ENCODE measurements around the gene AGR2.
"Not testable (repeated sequence)": the region's sequence is repeated elsewhere in the genome, so short reads cannot be mapped to it uniquely, and the experiment has no call there.

The AGR2 gene

GRCh38 chr7:16804674-16805439, at the start of gene AGR2:
TSS of gene AGR2 (minus strand) at chr7:16804999. CDS start at chr7:16801796, 3,203 bp downstream.
- DNase-seq (ENCODE audit: low read depth in 1 of 2, low spot score in 1 of 2): no peak

- DNase-seq (ENCODE audit: low read depth in 1 of 2, low spot score in 1 of 2): not testable (repeated sequence)
Observed at GRCh38 chr7:16853189-16853588, 48.4 kb upstream of the AGR2 start.

GRCh38 chr7:16851829-16852228, 47.0 kb upstream of the AGR2 start:
- no peak for DNase-seq (ENCODE audit: low read depth in 1 of 2, low spot score in 1 of 2)

- no peak for DNase-seq (ENCODE audit: low read depth in 1 of 2, low spot score in 1 of 2)
Observed at GRCh38 chr7:16850614-16851466, 46.0 kb upstream of the AGR2 start.

DNA sequence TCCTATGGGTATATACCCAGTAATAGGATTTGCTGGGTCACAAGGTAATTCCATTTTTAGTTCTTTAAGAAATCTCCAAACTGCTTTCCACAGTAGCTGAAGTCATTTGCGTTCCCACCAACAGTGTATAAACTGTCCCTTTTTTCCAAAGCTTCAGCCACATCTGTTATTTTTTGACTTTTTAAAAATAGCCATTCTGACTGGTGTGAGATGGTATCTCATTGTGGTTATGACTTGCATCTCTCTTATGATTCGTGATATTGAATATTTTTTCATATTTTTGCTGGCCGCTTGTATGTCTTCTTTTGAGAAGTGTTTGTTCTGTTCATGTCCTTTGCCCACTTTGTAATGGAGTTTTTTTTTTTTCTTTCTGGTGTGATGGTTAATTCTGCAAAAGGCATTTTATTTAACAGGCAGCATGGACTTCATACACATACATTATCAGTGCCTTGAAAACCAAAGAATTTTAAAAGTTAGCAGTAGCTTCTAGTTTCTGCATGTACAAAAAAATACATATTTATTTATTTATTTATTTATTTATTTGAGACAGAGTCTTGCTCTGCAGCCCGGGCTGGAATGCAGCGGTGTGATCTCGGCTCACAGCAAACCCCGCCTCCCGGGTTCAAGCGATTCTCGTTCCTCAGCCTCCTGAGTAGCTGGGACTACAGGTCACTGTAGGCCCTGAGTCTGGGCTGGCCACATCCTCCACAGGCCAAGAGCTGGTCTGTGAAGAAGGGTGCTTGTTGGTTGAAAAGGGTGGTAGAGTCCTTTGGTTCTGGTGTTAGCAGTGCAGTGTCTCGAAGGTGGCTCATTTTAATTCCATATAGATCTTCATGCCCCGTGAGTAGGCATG, 44.7 kb upstream of the AGR2 start:
- DNase-seq (ENCODE audit: low read depth in 1 of 2, low spot score in 1 of 2): no peak

DNA sequence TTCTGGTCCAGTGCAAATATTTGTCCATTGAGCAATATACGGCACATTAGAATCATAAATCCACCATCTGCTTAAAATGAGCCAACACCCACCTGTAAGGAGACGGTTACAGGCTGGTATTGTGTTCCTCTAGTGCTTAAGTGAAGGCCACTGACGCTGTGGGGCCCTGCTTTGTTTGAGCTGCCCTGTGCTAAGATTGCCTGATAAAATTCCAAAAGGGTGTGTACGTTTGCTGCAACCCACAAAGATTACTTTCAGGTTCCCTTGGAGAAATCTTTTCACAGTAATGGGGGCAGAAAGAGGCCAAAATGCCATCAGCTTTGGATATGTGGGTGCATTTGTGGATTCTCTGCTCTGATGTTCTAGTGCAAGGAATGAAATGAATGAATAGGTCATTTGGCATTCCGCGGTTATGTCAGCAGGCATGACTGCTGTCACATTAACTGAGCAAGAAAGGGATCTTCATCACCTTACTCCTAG, 42.6 kb upstream of the AGR2 start:
- no peak for DNase-seq (ENCODE audit: low read depth in 1 of 2, low spot score in 1 of 2)

- no peak for DNase-seq (ENCODE audit: low read depth in 1 of 2, low spot score in 1 of 2)
Observed at GRCh38 chr7:16846601-16847165, 41.9 kb upstream of the AGR2 start.

DNA sequence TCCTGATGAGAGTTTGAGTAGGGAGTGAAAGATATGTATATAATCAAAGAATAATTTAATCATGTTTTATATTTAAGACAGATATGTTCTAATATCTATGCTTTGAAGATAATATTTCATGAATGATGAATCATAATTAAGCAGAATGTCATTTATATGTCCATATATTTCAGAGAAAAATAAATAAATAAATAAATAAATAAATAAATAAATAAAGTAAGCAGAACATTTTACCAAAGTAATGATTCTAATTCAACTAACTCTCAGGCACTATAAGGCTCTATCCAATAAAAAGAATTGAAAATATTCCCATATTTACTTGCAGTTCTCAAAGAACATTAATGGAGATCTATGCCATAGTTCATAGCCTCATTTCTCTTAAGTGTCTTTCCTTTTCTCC, 40.9 kb upstream of the AGR2 start:
- no peak for DNase-seq (ENCODE audit: low read depth in 1 of 2, low spot score in 1 of 2)

- no peak for DNase-seq (ENCODE audit: low read depth in 1 of 2, low spot score in 1 of 2)
Observed at GRCh38 chr7:16841681-16842080, 36.9 kb upstream of the AGR2 start.

DNA sequence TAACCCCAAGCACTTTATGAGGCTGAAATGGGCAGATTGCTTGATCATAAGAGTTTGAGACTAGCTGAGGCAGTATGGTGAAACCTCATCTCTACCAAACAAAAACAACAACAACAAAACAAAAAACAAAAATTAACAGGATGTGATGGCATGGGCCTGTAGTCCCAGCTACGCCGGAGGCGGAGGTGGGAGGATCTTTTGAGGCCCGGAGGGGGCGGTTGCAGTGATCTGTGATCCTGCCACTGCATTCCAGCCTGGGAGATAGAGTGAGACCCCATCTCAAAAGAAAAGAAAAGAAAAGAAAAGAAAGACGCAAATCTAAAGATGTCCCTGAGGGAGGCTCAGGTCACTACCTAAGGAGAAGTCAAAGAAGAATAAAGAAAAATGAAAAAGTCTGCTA, 35.3 kb upstream of the AGR2 start:
- DNase-seq (ENCODE audit: low read depth in 1 of 2, low spot score in 1 of 2): no peak

GRCh38 chr7:16839646-16840045, 34.8 kb upstream of the AGR2 start:
- DNase-seq (ENCODE audit: low read depth in 1 of 2, low spot score in 1 of 2): no peak

DNA sequence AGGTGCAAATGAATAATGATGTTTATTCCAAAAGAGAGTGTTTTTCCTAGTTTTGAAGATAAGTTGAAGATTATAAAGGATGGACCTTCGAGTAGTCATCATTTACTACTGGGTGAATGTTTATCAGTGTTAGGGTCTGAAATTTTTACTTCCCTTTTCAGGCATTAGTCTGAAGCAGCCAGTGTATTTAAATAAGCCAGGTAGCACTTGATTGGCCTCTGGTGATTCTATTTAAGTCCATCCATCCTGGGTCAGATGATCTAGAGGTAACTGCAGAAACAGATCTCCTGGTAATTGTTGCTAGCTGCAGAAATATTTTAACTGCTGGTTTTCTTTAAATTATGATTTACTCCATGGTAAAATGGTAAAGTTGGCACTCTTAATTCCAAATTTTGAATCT, 34.1 kb upstream of the AGR2 start:
- no peak for DNase-seq (ENCODE audit: low read depth in 1 of 2, low spot score in 1 of 2)

- no peak for DNase-seq (ENCODE audit: low read depth in 1 of 2, low spot score in 1 of 2)
Observed at GRCh38 chr7:16838386-16838785, 33.6 kb upstream of the AGR2 start.

- DNase-seq (ENCODE audit: low read depth in 1 of 2, low spot score in 1 of 2): no peak
Observed at GRCh38 chr7:16836481-16836880, 31.7 kb upstream of the AGR2 start.

GRCh38 chr7:16833373-16833772, 28.6 kb upstream of the AGR2 start:
- no peak for DNase-seq (ENCODE audit: low read depth in 1 of 2, low spot score in 1 of 2)

GRCh38 chr7:16826060-16826459, 21.3 kb upstream of the AGR2 start:
- no peak for DNase-seq (ENCODE audit: low read depth in 1 of 2, low spot score in 1 of 2)

GRCh38 chr7:16822029-16822428, 17.2 kb upstream of the AGR2 start:
- DNase-seq (ENCODE audit: low read depth in 1 of 2, low spot score in 1 of 2): no peak

GRCh38 chr7:16818732-16819131, 13.9 kb upstream of the AGR2 start:
- DNase-seq (ENCODE audit: low read depth in 1 of 2, low spot score in 1 of 2): no peak

DNA sequence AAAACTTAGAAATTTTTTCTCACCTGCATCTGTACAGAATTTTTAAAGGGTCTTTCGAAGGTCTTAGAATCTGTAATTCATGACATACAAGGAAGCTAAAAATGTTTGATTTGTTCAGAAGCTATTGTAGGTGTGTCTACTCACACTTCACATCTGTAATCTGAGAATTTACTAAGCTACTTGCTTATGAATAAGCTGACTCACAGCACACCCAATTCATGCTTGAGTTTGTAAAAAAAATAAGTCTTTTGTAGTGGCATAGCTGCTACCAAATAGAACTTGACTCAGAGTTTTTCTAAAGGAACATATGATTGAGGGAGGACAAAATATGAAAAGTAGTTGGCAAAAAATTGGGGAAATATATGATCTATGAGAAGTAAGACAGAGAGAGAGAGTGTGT, 12.7 kb upstream of the AGR2 start:
- no peak for DNase-seq (ENCODE audit: low read depth in 1 of 2, low spot score in 1 of 2)

GRCh38 chr7:16816824-16817223, 12.0 kb upstream of the AGR2 start:
- DNase-seq (ENCODE audit: low read depth in 1 of 2, low spot score in 1 of 2): no peak

- DNase-seq (ENCODE audit: low read depth in 1 of 2, low spot score in 1 of 2): no peak
Observed at GRCh38 chr7:16815001-16815400, 10.2 kb upstream of the AGR2 start.
